Activated CD8-positive, alpha-beta T cell treated with anti-CD3 and anti-CD28 coated beads, Interleukin-2, amount 10 ng/mL, durations not matched to agents 7 days and 5 days (primary cell): ENCODE results near the gene MCU. TPM values are rescaled to one million over a fixed set of nuclear protein-coding genes. Genes with fewer than 3 reads are reported as not detected.
"Not testable (repeated sequence)": the region's sequence is repeated elsewhere in the genome, so short reads cannot be mapped to it uniquely, and the experiment has no call there.

ENCODE experiments used
- ATAC-seq: fragments of 150-1000 bp; cut with Tn5 transposase; one replicate; pipeline ENCODE4 v1.10.0; 2021; ENCODE audit warnings: moderate library complexity
- CTCF ChIA-PET: fragments of 350-600 bp; sonication (Branson Sonifier 250); formaldehyde crosslinking; loops from one replicate; lab custom pipeline; 2021; ENCODE audit warnings: antibody characterized with exemption; lab: Charles Lee
- POLR2A ChIA-PET: fragments of 350-600 bp; sonication (Branson Sonifier 250); formaldehyde crosslinking; loops from one replicate; lab custom pipeline; 2021; ENCODE audit warnings: antibody characterized with exemption; lab: Charles Lee
- DNase-seq: peaks from one replicate; pipeline ENCODE4 v3.0.0-alpha.2; 2020
- H3K27ac Mint-ChIP-seq: one replicate; pipeline ENCODE4 v1.8.0; 2021; ENCODE audit warnings: mild to moderate bottlenecking, mixed read lengths
- H3K27me3 Mint-ChIP-seq: one replicate; pipeline ENCODE4 v1.8.0; 2021; ENCODE audit warnings: low read depth, mixed read lengths
- H3K36me3 Mint-ChIP-seq: one replicate; pipeline ENCODE4 v1.8.0; 2021; ENCODE audit warnings: low read depth, mixed read lengths
- H3K4me1 Mint-ChIP-seq: one replicate; pipeline ENCODE4 v1.8.0; 2021; ENCODE audit warnings: low read depth, mixed read lengths
- H3K4me3 Mint-ChIP-seq: one replicate; pipeline ENCODE4 v1.8.0; 2021; ENCODE audit warnings: mild to moderate bottlenecking, mixed read lengths
- H3K9me3 Mint-ChIP-seq: one replicate; pipeline ENCODE4 v1.8.0; 2022; ENCODE audit warnings: mixed read lengths; ENCODE audit not compliant: insufficient read depth
- total RNA-seq, 2 experiments: library from RNA; stranded (reverse); gene quantifications; one replicate each; pipeline ENCODE4 v1.2.3, GENCODE V29; 2021

MCU gene
- total RNA-seq, 2 experiments from 2014 or later: 11.3 to 11.6 TPM

DNA sequence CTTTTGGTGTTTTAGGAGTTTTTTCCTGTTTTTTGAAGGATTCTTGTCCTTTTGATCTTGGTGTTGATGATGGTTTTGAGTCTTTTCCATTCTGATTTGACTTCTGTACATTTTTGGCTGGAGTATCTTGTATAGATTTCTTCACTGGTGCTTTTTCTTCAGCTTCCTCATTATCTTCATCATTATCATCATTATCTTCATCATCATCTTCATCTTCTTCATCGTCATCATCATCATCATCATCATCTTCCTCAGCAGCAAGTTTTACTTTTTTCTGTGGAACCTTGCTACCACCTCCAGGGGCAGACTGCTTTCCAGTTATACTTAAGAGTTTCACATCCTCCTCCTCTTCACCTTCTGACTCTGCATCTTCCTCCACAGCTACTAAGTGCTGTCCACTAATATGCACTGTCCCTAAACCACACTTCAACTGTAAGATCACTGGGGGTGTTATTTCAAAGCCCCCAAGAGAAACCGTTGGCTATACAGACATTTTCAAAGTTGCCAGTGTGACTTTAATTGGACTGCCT, 225.9 kb downstream of the MCU start:
- H3K36me3 Mint-ChIP-seq, DNase-seq, H3K9me3 Mint-ChIP-seq, H3K4me3 Mint-ChIP-seq, H3K27ac Mint-ChIP-seq, POLR2A ChIA-PET, CTCF ChIA-PET, H3K4me1 Mint-ChIP-seq, ATAC-seq: not testable (repeated sequence)
- H3K27me3 Mint-ChIP-seq: peaks cover 30% of the 10 kb centered on the region

DNA sequence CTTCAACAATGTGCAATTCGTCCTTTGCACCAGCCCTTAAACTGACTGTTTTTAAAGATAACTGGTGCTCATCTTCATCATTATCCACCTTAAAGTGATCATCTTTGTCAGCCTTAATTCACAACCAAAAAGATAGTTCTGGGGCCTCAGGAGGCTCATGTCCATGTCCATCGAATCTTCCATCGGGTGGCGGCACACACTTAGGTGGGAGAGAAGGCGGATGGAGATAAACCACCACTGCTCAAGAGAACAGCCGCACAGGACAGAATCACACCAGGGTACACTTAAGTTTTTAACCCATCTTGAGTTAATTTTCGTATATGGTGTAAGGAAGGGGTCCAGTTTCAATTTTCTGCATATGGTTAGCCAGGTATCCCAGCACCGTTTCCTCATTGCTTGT, 226.4 kb downstream of the MCU start:
- Mint-ChIP-seq H3K4me1 (no peaks in the 10 kb centered on the region), H3K36me3 (no peaks in the 10 kb centered on the region), H3K4me3 (no peak overlapping the region), H3K27ac (no peak overlapping the region), H3K9me3 (peaks cover 4% of the 10 kb centered on the region), H3K27me3 (peaks cover 30% of the 10 kb centered on the region)
- ATAC-seq (no peak), DNase-seq (no peak)
- ChIA-PET POLR2A (no interaction called here), CTCF (no interaction called here)

DNA sequence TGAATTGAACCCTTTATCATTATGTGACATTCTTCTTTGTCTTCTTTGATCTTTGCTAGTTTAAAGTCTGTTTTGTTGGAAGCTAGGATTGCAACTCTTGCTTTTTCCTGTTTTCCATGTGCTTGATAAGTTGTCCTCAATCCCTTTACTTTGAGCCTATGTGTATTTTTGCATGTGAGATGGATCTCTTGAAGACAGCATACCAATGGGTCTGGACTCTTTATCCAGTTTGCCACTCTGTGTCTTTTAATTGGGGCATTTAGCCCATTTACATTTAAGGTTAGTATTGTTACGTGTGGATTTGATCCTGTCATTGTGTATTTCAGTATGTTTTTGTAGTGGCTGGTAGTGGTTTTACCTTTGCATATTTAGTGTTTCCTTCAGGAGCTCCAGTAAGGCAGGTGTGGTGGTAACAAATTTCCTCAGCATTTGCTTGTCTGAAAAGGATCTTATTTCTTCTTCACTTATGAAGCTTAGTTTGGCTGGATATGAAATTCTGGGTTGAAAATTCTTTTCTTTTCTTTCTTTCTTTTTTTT, 229.3 kb downstream of the MCU start:
- H3K4me3 Mint-ChIP-seq, CTCF ChIA-PET, ATAC-seq, H3K9me3 Mint-ChIP-seq, POLR2A ChIA-PET, H3K36me3 Mint-ChIP-seq, DNase-seq, H3K27ac Mint-ChIP-seq, H3K4me1 Mint-ChIP-seq: not testable (repeated sequence)
- peaks cover 33% of the 10 kb centered on the region for H3K27me3 Mint-ChIP-seq

DNA sequence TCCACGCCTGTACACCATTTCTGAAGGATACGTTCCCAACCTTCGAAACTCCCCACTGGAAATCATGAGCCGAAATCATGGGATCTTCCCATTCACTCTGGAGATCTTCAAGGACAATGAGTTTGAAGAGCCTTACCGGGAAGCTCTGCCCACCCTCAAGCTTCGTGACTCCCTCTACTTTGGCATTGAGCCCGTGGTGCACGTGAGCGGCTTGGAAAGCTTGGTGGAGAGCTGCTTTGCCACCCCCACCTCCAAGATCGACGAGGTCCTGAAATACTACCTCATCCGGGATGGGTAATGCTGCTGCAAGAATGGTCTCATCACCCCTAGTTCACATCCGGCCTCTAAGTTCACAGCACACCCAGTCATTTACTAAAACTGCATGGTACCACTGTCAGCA, 232.4 kb downstream of the MCU start:
- POLR2A ChIA-PET: no interaction called here
- H3K4me3 Mint-ChIP-seq: no peak overlapping the region
- no peaks in the 10 kb centered on the region for H3K4me1 Mint-ChIP-seq
- no peak for DNase-seq
- CTCF ChIA-PET: no interaction called here
- H3K9me3 Mint-ChIP-seq: peaks cover 4% of the 10 kb centered on the region
- no peaks in the 10 kb centered on the region for H3K36me3 Mint-ChIP-seq
- H3K27ac Mint-ChIP-seq: no peak overlapping the region
- ATAC-seq: no peak
- peaks cover 30% of the 10 kb centered on the region for H3K27me3 Mint-ChIP-seq

DNA sequence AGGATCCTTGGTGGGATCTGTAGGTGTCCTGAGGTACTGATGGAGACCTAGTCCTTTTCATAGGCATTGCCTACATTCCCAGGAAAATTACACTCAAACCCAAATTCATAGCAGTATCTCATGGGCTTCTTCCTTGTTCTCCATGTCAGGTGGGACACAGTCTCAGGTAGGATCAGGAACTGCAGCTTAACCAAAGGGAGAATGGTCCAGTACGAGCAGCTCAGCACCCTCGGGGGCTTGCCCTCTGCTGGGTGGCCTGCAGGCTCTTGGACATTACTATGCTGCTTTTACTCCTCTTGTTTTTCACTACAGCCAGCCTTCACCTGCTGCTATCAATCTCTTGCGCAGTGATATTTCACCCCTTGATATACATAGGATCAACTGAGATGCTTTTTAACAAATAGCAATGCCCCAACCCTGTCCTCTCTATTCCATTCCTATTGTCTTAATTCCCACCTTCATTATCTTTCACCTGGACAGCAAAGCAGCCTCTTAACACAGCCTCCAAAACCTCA, 234.1 kb downstream of the MCU start:
- no peaks in the 10 kb centered on the region for H3K36me3 Mint-ChIP-seq
- ATAC-seq: no peak
- POLR2A ChIA-PET: no interaction called here
- H3K27ac Mint-ChIP-seq: no peak overlapping the region
- H3K27me3 Mint-ChIP-seq: peaks cover 19% of the 10 kb centered on the region
- DNase-seq: no peak
- no peak overlapping the region for H3K4me3 Mint-ChIP-seq
- no peaks in the 10 kb centered on the region for H3K4me1 Mint-ChIP-seq
- peaks cover 4% of the 10 kb centered on the region for H3K9me3 Mint-ChIP-seq
- CTCF ChIA-PET: no interaction called here

DNA sequence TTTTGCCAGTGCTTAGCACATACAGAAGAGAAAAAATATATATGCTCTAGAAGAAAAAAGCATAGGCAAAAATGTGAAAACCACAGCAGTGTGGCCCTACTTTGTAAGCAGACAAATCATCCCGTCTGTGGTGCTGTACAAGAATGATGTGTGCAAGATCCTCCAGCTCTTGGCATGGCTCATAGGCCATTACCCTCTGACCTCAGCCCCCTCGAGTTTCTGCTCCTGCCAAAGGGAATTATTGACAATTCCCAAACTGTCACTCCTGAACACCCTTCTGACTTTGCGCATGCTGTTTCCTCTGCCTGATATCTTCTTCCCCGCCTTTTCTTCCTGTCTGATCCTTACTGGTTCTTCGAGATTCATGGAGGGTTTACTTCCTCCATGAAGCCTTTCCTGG, 235.5 kb downstream of the MCU start:
- H3K27ac Mint-ChIP-seq: no peak overlapping the region
- H3K4me3 Mint-ChIP-seq: no peak overlapping the region
- no peak for ATAC-seq
- ChIA-PET POLR2A (no interaction called here), CTCF (interaction anchor here (0.8 kb wide), 1 partner anchor 563 kb away, joined by 3 read pairs; no protein-coding TSS in a partner anchor)
- peaks cover under 1% of the 10 kb centered on the region for H3K9me3 Mint-ChIP-seq
- no peaks in the 10 kb centered on the region for H3K36me3 Mint-ChIP-seq
- no peak for DNase-seq
- no peaks in the 10 kb centered on the region for H3K4me1 Mint-ChIP-seq
- peaks cover 16% of the 10 kb centered on the region for H3K27me3 Mint-ChIP-seq

DNA sequence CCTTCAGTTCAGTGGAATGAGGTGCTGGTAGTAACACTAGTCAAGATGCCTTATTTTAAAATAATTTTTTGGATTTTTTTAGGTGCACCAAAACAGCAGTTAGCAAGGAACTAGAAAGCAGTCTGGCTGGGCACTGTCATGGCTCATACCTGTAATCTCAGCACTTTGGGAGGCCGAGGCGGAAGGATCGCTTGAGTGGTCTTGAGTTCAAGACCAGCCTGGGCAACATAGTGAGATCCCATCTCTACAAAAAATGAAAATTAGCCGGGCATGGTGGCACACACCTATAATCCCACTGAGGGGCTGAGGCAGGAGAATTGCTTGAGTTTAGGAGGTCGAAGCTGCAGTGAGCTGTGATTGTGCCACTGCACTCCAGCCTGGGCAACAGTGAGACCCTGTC, 236.9 kb downstream of the MCU start:
- H3K4me3 Mint-ChIP-seq: no peak overlapping the region

DNA sequence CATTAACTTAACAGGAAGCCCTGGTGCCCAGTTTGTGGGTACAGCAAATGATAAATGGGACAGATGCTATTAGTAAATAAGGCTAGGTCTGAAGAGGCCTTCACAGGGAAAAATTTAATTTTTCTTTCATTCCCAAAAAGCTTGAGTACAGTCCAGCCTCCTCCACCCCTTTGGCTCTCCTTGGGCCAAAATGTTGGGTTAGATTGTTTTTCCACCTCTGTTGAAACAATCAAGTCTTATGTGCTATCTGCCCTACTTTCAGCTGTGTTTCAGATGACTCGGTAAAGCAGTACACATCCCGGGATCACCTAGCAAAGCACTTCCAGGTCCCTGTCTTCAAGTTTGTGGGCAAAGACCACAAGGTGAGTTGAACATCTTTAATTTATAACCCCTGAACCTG, 238.3 kb downstream of the MCU start:
- Mint-ChIP-seq H3K9me3 (no peaks in the 10 kb centered on the region), H3K4me3 (no peak overlapping the region), H3K27me3 (peaks cover 13% of the 10 kb centered on the region), H3K36me3 (no peaks in the 10 kb centered on the region), H3K4me1 (no peaks in the 10 kb centered on the region), H3K27ac (no peak overlapping the region)
- ChIA-PET POLR2A (interaction anchor here (0.7 kb wide), 1 partner anchor 215 kb away, joined by 3 read pairs; no protein-coding TSS in a partner anchor), CTCF (no interaction called here)
- ATAC-seq: no peak
- no peak for DNase-seq

More for the DNA sequence above, 236.9 kb downstream of the MCU start:
- ChIA-PET POLR2A (no interaction called here), CTCF (no interaction called here)
- H3K9me3 Mint-ChIP-seq: no peaks in the 10 kb centered on the region
- ATAC-seq: no peak
- DNase-seq: no peak
- no peak overlapping the region for H3K27ac Mint-ChIP-seq
- H3K36me3 Mint-ChIP-seq: no peaks in the 10 kb centered on the region
- H3K27me3 Mint-ChIP-seq: peaks cover 15% of the 10 kb centered on the region
- H3K4me1 Mint-ChIP-seq: no peaks in the 10 kb centered on the region

DNA sequence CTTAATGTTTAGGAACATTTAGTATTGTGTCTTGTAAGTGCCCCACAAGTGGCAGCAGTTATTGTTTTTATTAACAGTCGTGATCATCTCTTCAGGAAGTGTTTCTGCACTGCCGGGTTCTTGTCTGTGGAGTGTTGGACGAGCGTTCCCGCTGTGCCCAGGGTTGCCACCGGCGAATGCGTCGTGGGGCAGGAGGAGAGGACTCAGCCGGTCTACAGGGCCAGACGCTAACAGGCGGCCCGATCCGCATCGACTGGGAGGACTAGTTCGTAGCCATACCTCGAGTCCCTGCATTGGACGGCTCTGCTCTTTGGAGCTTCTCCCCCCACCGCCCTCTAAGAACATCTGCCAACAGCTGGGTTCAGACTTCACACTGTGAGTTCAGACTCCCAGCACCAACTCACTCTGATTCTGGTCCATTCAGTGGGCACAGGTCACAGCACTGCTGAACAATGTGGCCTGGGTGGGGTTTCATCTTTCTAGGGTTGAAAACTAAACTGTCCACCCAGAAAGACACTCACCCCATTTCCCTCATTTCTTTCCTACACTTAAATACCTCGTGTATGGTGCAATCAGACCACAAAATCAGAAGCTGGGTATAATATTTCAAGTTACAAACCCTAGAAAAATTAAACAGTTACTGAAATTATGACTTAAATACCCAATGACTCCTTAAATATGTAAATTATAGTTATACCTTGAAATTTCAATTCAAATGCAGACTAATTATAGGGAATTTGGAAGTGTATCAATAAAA, 240.5 kb downstream of the MCU start:
- no peaks in the 10 kb centered on the region for H3K9me3 Mint-ChIP-seq
- DNase-seq (no peak), ATAC-seq (no peak)
- POLR2A ChIA-PET: no interaction called here
- CTCF ChIA-PET: no interaction called here
- H3K4me1 Mint-ChIP-seq: no peaks in the 10 kb centered on the region
- peaks cover 15% of the 10 kb centered on the region for H3K27me3 Mint-ChIP-seq
- no peaks in the 10 kb centered on the region for H3K36me3 Mint-ChIP-seq
- no peak overlapping the region for H3K27ac Mint-ChIP-seq
- no peak overlapping the region for H3K4me3 Mint-ChIP-seq

DNA sequence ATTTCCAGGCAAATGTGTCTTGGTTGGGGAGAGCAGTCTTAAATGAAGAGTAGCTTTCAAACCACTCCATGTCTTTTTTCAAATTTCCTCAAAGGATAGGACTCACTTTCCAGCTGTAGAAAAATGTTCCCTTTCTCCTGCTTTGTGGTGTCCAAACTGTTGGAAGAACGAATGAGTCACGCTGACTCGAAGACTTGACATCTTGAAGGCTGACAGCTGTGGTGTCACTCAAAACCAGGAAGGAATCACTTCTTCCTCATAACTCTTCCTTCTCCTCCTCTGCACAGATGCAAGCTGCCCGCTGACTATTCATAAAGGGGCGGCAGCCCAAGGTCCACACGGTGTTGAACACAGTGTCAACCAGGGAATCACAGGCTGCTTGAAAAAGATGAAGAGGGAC, 243.4 kb downstream of the MCU start:
- Mint-ChIP-seq H3K4me3 (no peak overlapping the region), H3K27ac (no peak overlapping the region), H3K27me3 (peaks cover 14% of the 10 kb centered on the region), H3K36me3 (no peaks in the 10 kb centered on the region), H3K4me1 (no peaks in the 10 kb centered on the region), H3K9me3 (no peaks in the 10 kb centered on the region)
- ATAC-seq (no peak), DNase-seq (no peak)
- POLR2A ChIA-PET: interaction anchor here (0.6 kb wide), 1 partner anchor 1745 kb away, joined by 3 read pairs; no protein-coding TSS in a partner anchor
- CTCF ChIA-PET: interaction anchor here (1.9 kb wide), 1 partner anchor 12 kb away, joined by 4 read pairs; no protein-coding TSS in a partner anchor
